Measurements from ENCODE around the gene SLC17A8. TPM values are rescaled to one million over a fixed set of nuclear protein-coding genes. Genes with fewer than 3 reads are reported as not detected.

SLC17A8 gene
- total RNA-seq, 1 experiment from 2014 or later, result not detected

- peaks cover 0 to 2% of the 10 kb centered on the region in 2 experiments; a peak in 1 of 4 replicates for H3K4me1 Mint-ChIP-seq
These were observed 31.5 kb downstream of the SLC17A8 start for GRCh38 chr12:100388382-100388781.

More at GRCh38 chr12:100388382-100388781, 31.5 kb downstream of the SLC17A8 start:
- no peaks in the 10 kb centered on the region for H3K27me3 Mint-ChIP-seq (ENCODE audit: low read depth)
- no peaks in the 10 kb centered on the region for H3K9me3 Mint-ChIP-seq
- Histone ChIP-seq H3K27ac (ENCODE audit: insufficient read length, low read depth, low read length) (no peak overlapping the region), H3K23ac (ENCODE audit: insufficient read length, low read depth, low read length) (no peak overlapping the region), H4K5ac (ENCODE audit: insufficient read length, low read depth, low read length) (no peak overlapping the region), H2BK5ac (ENCODE audit: insufficient read length, low read length) (no peak overlapping the region), H3K4me1 (ENCODE audit: insufficient read depth, low read length) (no peaks in the 10 kb centered on the region), H3K18ac (ENCODE audit: insufficient read length, low read depth, low read length) (no peak overlapping the region), H3K9ac (ENCODE audit: extremely low read depth, insufficient read length, low read length) (no peak overlapping the region), H4K8ac (replicated peaks; ENCODE audit: insufficient read length, low read depth, low read length) (no peak overlapping the region), H3K4me2 (ENCODE audit: insufficient read depth, insufficient read length, low read length) (no peak overlapping the region), H3K27me3 (ENCODE audit: insufficient read depth, low read length) (no peaks in the 10 kb centered on the region), H2AFZ (ENCODE audit: low read length) (no peak overlapping the region), H3K56ac (ENCODE audit: insufficient read length, low read depth, low read length) (no peak overlapping the region), H3T11ph (ENCODE audit: low read length) (no peak overlapping the region), H3K14ac (ENCODE audit: insufficient read depth, low read length) (no peak overlapping the region), H2BK20ac (ENCODE audit: low read depth, low read length, poor library complexity, severe bottlenecking) (no peak overlapping the region), H2BK15ac (ENCODE audit: low read depth, low read length) (no peak overlapping the region), H3K79me2 (ENCODE audit: insufficient read depth, low read length) (no peaks in the 10 kb centered on the region), H3K9me3 (ENCODE audit: control insufficient read depth, low read depth, low read length) (no peaks in the 10 kb centered on the region), H4K20me1 (ENCODE audit: control insufficient read depth, insufficient read depth, insufficient read length) (no peaks in the 10 kb centered on the region), H2AK5ac (ENCODE audit: insufficient read length, low read length) (no peak overlapping the region), H2BK12ac (ENCODE audit: insufficient read length, low read depth, low read length) (no peak overlapping the region), H3K23me2 (ENCODE audit: insufficient read length, low read depth, low read length, poor library complexity, severe bottlenecking) (no peaks in the 10 kb centered on the region), H4K91ac (ENCODE audit: insufficient read length, low read depth, low read length) (no peak overlapping the region), H2BK120ac (ENCODE audit: low read depth, low read length, poor library complexity, severe bottlenecking) (no peak overlapping the region), H3K4ac (ENCODE audit: low read depth, low read length) (no peak overlapping the region), H3K79me1 (ENCODE audit: insufficient read depth, low read depth, low read length, poor library complexity, severe bottlenecking) (no peaks in the 10 kb centered on the region)
- TF ChIP-seq CTCF (conservative IDR thresholded peaks at IDR 0.05), result no peak
- H3K27ac Mint-ChIP-seq, result no peak overlapping the region
- H3K36me3 Mint-ChIP-seq (ENCODE audit: insufficient read depth in 1 of 3, low read depth in 3 of 3), result no peaks in the 10 kb centered on the region
- no peak overlapping the region for H3K4me3 Mint-ChIP-seq
- WGBS (ENCODE audit: extremely low coverage, insufficient read length, low lambda C conversion rate), result no CpG with 5 or more reads among the region's 5 CpGs
- DNase-seq, result no peak
